Motor neuron (in vitro differentiated cells): Measurements from ENCODE around the gene UFC1. TPM values are rescaled to one million over a fixed set of nuclear protein-coding genes. Genes with fewer than 3 reads are reported as not detected.

Source experiments
- ATAC-seq, 8 experiments: fragments of 200-7000 bp; cut with Tn5 transposase; replicated peaks in 6 of 8; 2 replicates each; pipeline ENCODE4 v1.8.0; 2021; ENCODE audit warnings: mild to moderate bottlenecking in 8 of 8, moderate library complexity in 8 of 8
- H3K27ac ChIP-seq, 2 donors: fragments of 250-450 bp; sonication (Bioruptor Pico); 2 replicates each; pipeline ENCODE4 v1.9.0; 2021; ENCODE audit warnings: antibody characterized with exemption in 2 of 2, mild to moderate bottlenecking in 2 of 2, moderate library complexity in 1 of 2
- H3K4me1 ChIP-seq, 2 donors: fragments of 250-450 bp; sonication (Bioruptor Pico); replicated peaks in 1 of 2; 2 replicates each; pipeline ENCODE4 v1.6.1; 2021; ENCODE audit warnings: antibody characterized with exemption in 2 of 2, mild to moderate bottlenecking in 2 of 2, moderate library complexity in 1 of 2
- H3K4me3 ChIP-seq, 5 donors: fragments of 250-450 bp; sonication (Bioruptor Pico); 2 replicates each; pipeline ENCODE4 v1.9.0; 2021; ENCODE audit warnings: antibody characterized with exemption in 5 of 5, mild to moderate bottlenecking in 5 of 5, moderate library complexity in 4 of 5
- WGBS, 10 experiments: fragments of 450-650 bp; shearing (Covaris generic); methylation state at CpG; one replicate each; pipeline ENCODE4 v1.0.0; 2022; 5-methylcytosine and 5-hydroxymethylcytosine counted together
- in situ Hi-C, 9 experiments: fragments of 400-800 bp; cut with MboI; loops; one replicate each; pipeline ENCODE4 v1.15.0; 2021; ENCODE audit warnings: low sequenced_read_pairs in 9 of 9, low pct_unique_long_range_greater_than_20kb in 2 of 9; ENCODE audit not compliant: unreplicated experiment in 9 of 9
- total RNA-seq, 8 experiments: library from RNA; unstranded; fragments of 300-600 nt; gene quantifications; 2 replicates each; pipeline versions ENCODE4 v1.2.3 to v1.2.4, GENCODE V29; 2022

UFC1 gene
- total RNA-seq, 8 experiments from 2014 or later: 49.7 to 124 (median 91.4) TPM

- Histone ChIP-seq H3K4me1 (peaks cover 13 to 22% of the 10 kb centered on the region in 2 donors), H3K4me3 (no peak overlapping the region), H3K27ac (no peak overlapping the region)
- ATAC-seq: no peak
- WGBS, 10 experiments: 77 to 100% (median 94%) methylated on average over 1 to 5 of the region's 5 CpGs; no CpG with 5 or more reads in 2 of the 10 experiments
- in situ Hi-C loops: loop anchor here in 1 of 9 experiments (25.0 kb wide), 1 partner anchor 751 kb away; the partner anchor contains the start of gene VANGL2
Measured at GRCh38 chr1:161163793-161164192, 10.0 kb downstream of the UFC1 start.

GRCh38 chr1:161164901-161165610 is 11.3 kb downstream of the UFC1 start:
- H3K4me3 ChIP-seq: peak overlapping the region; percentile 64 to 87 (median 72)
- 69 to 100% (median 92%) methylated on average over 1 to 11 of the region's 14 CpGs; no CpG with 5 or more reads in 3 of the 10 experiments for WGBS, 10 experiments
- in situ Hi-C loops: loop anchor here in 1 of 9 experiments (25.0 kb wide), 1 partner anchor 753 kb away; the partner anchor contains the start of gene VANGL2
- H3K27ac ChIP-seq: peak overlapping the region; percentile 76 to 84
- no peak for ATAC-seq
- peaks cover 11 to 19% of the 10 kb centered on the region in 2 donors for H3K4me1 ChIP-seq

- Histone ChIP-seq H3K4me1 (peaks cover 7 to 13% of the 10 kb centered on the region in 2 donors), H3K4me3 (peak within 1 kb of the TSS; percentile 64 to 87 (median 72)), H3K27ac (peak within 1 kb of the TSS; percentile 76 to 84)
- in situ Hi-C loops: loop anchor here in 1 of 9 experiments (25.0 kb wide), 1 partner anchor 754 kb away; the partner anchor contains the start of gene VANGL2
- 0 to 2% (median 0%) methylated on average over 1 to 33 of the region's 54 CpGs; no CpG with 5 or more reads in 3 of the 10 experiments for WGBS, 10 experiments
- peak; percentile 91 to 96 (median 94) for ATAC-seq
Measured at GRCh38 chr1:161165742-161166668, 12.2 kb downstream of the UFC1 start, which contains the start of gene PPOX. PPOX (plus strand) TSS chr1:161166426; CDS start chr1:161166848, 422 bp downstream.

- peak overlapping the region; percentile 64 to 87 (median 72) for H3K4me3 ChIP-seq
- peaks cover 7 to 13% of the 10 kb centered on the region in 2 donors for H3K4me1 ChIP-seq
- in situ Hi-C loops: loop anchor here in 1 of 9 experiments (25.0 kb wide), 1 partner anchor 755 kb away; the partner anchor contains the start of gene VANGL2
- peak overlapping the region; percentile 58 to 75 for H3K27ac ChIP-seq
- ATAC-seq: peak in 3 of 8 experiments; percentile 0 to 1 (median 1)
- 2 to 70% (median 15%) methylated on average over 4 to 21 of the region's 33 CpGs; no CpG with 5 or more reads in 1 of the 10 experiments for WGBS, 10 experiments
Measured at GRCh38 chr1:161166669-161167548, 13.1 kb downstream of the UFC1 start.

- in situ Hi-C loops: loop anchor here in 1 of 9 experiments (25.0 kb wide), 1 partner anchor 757 kb away; the partner anchor contains the start of gene VANGL2
Measured at GRCh38 chr1:161168906-161169305, 15.1 kb downstream of the UFC1 start.

GRCh38 chr1:161171191-161171590 is 17.4 kb downstream of the UFC1 start:
- H3K4me1 ChIP-seq: peaks cover 7 to 11% of the 10 kb centered on the region in 2 donors
- peak in 1 of 8 experiments; percentile 22 for ATAC-seq
- in situ Hi-C loops: loop anchor here in 1 of 9 experiments (25.0 kb wide), 1 partner anchor 759 kb away; the partner anchor contains the start of gene VANGL2
- H3K4me3 ChIP-seq: no peak overlapping the region
- WGBS, 10 experiments: 35 to 87% (median 60%) methylated on average over 1 to 5 of the region's 5 CpGs; no CpG with 5 or more reads in 1 of the 10 experiments
- H3K27ac ChIP-seq: no peak overlapping the region

More at GRCh38 chr1:161168906-161169305, 15.1 kb downstream of the UFC1 start:
- ATAC-seq: no peak
- WGBS, 10 experiments: 93 to 100% (median 97%) methylated on average over 1 to 9 of the region's 9 CpGs; no CpG with 5 or more reads in 5 of the 10 experiments
- Histone ChIP-seq H3K27ac (no peak overlapping the region), H3K4me3 (no peak overlapping the region), H3K4me1 (peaks cover 7 to 13% of the 10 kb centered on the region in 2 donors)

- in situ Hi-C loops: loop anchor here in 1 of 9 experiments (25.0 kb wide), 1 partner anchor 759 kb away; the partner anchor contains the start of gene VANGL2
- WGBS, 10 experiments: 80 to 100% (median 100%) methylated on average over 1 to 7 of the region's 12 CpGs; no CpG with 5 or more reads in 3 of the 10 experiments
- no peak overlapping the region for H3K4me3 ChIP-seq
- peaks cover 11 to 15% of the 10 kb centered on the region in 2 donors for H3K4me1 ChIP-seq
- H3K27ac ChIP-seq: no peak overlapping the region
- ATAC-seq: no peak
Measured at GRCh38 chr1:161171696-161172095, 17.9 kb downstream of the UFC1 start.

GRCh38 chr1:161172349-161172748 is 18.6 kb downstream of the UFC1 start:
- in situ Hi-C loops: loop anchor here in 1 of 9 experiments (25.0 kb wide), 1 partner anchor 760 kb away; the partner anchor contains the start of gene VANGL2
- WGBS, 10 experiments: 58 to 100% (median 88%) methylated on average over 1 of the region's 1 CpG; no CpG with 5 or more reads in 3 of the 10 experiments
- ATAC-seq: no peak
- no peak overlapping the region for H3K4me3 ChIP-seq
- peaks cover 8 to 14% of the 10 kb centered on the region in 2 donors for H3K4me1 ChIP-seq
- H3K27ac ChIP-seq: no peak overlapping the region

- H3K4me1 ChIP-seq: peaks cover 7 to 12% of the 10 kb centered on the region in 2 donors
- in situ Hi-C loops: loop anchor here in 1 of 9 experiments (25.0 kb wide), 1 partner anchor 761 kb away; the partner anchor contains the start of gene VANGL2
- 24 to 89% (median 46%) methylated on average over 1 to 4 of the region's 4 CpGs for WGBS, 10 experiments
- H3K27ac ChIP-seq: no peak overlapping the region
- H3K4me3 ChIP-seq: no peak overlapping the region
- peak in 3 of 8 experiments; percentile 7 to 31 (median 12) for ATAC-seq
Measured at GRCh38 chr1:161172776-161173376, 19.1 kb downstream of the UFC1 start.

- in situ Hi-C loops: loop anchor here in 1 of 9 experiments (25.0 kb wide), 1 partner anchor 761 kb away; the partner anchor contains the start of gene VANGL2
- H3K4me3 ChIP-seq: no peak overlapping the region
- H3K27ac ChIP-seq: no peak overlapping the region
- peaks cover 12 to 13% of the 10 kb centered on the region in 2 donors for H3K4me1 ChIP-seq
- 98 to 100% (median 100%) methylated on average over 1 to 7 of the region's 11 CpGs; no CpG with 5 or more reads in 3 of the 10 experiments for WGBS, 10 experiments
- ATAC-seq: no peak
Measured at GRCh38 chr1:161173711-161174110, 19.9 kb downstream of the UFC1 start.

GRCh38 chr1:161174911-161175310 is 21.1 kb downstream of the UFC1 start:
- Histone ChIP-seq H3K4me3 (no peak overlapping the region), H3K27ac (no peak overlapping the region), H3K4me1 (peaks cover 12 to 13% of the 10 kb centered on the region in 2 donors)
- in situ Hi-C loops: loop anchor here in 1 of 9 experiments (25.0 kb wide), 1 partner anchor 763 kb away; the partner anchor contains the start of gene VANGL2
- WGBS, 10 experiments: 71 to 100% (median 96%) methylated on average over 1 to 11 of the region's 11 CpGs; no CpG with 5 or more reads in 1 of the 10 experiments
- no peak for ATAC-seq
